GM18520 (cell line): Measurements from ENCODE around the gene CNPY3.

Source experiments
- ATAC-seq: cut with Tn5 transposase; IDR thresholded peaks from one replicate; pipeline ENCODE4 v1.9.1; 2021; ENCODE audit not compliant: unreplicated experiment

The CNPY3 gene

DNA sequence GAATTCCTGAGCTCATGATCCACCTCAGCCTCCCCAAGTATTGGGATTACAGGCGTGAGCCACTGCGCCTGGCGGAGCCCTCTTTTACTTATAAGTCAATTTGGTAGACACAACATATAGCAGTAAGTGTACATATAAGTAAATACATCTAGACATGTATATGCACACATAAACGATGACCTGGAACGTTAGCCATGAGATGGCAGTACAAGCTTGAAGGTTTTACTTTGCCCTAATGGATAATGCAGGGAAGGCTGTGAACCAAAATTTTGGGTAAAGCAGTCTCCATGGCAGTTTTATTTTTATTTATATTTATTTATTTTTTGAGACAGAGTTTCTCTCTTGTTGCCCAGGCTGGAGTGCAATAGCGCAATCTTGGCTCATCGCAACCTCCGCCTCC, 28.8 kb downstream of the CNPY3 start:
- ATAC-seq = no peak

DNA sequence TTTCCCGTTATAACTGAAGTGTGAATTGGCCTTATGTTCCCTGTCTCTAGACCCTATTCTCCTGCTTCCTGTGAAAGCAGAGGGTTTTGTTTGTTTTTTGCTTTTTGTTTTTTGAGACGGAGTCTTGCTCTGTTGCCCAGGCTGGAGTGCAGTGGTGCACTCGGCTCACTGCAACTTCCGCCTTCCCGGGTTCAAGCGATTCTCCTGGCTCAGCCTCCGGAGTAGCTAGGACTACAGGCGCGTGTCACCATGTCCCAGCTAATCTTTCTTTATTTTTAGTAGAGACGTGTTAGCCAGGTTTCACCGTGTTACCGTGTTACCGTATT, 30.6 kb downstream of the CNPY3 start:
- no peak for ATAC-seq

DNA sequence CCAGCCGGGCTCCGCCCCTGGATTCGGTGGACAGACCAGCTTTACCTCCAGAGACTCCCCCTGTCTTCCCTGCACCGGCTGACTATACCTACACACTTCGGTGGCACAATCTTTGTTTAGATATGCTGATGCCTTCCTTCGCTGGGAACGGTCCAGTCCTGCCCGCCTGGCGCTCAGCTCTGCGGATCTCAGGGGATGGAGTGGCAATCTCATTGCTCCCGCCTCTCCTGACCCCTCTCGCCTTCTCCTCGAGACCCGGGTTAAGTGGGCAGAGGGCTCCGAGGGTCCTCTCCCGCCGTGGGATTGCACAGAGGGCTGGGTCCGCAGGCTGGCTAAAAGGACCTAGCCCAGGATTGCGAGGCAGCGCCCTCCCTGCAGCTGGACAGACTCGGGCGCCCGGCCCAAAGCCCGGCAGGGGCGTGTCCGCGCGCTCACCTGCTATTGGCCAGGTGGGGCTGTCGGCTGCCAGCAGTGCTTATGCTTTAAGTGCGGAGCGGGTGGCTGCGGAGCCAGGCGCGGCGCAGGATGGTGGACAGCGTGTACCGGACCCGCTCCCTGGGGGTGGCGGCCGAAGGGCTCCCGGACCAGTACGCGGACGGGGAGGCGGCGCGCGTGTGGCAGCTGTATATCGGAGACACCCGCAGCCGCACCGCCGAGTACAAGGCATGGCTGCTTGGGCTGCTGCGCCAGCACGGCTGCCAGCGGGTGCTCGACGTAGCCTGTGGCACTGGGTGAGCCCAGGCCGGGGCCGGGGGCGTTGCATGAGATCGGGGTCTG, 31.2 kb downstream of the CNPY3 start, which contains the start of gene GNMT:
TSS of gene GNMT (plus strand) at position 512 of the 777 bp plus-strand sequence. CDS start at position 526, 14 bp downstream.
- ATAC-seq = no peak

DNA sequence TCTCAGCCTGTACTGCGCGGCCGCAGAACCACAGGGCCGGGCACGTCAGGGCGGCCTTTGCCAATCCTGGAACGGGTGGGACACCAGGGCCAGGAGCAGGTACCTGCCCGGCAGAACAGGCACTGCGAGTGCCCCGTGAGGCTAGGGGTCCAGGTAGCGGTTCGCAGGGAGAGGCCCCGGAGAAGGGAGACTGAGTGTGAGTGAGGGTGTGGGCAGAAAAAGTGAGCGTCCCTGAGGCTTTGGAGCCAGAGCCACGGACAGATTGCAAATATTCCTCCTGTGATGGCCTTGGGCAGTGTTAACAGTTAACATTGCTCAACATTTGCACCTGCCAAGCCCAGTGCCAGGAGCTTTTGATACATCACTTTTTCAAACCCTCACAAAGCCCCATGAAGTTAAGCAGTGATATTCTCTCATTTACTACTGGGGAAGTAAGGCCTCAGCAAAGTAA, 31.8 kb downstream of the CNPY3 start:
- no peak for ATAC-seq

GRCh38 chr6:42962096-42962495, 32.8 kb downstream of the CNPY3 start:
- no peak for ATAC-seq

GRCh38 chr6:42962502-42963178, 33.4 kb downstream of the CNPY3 start:
- ATAC-seq = no peak

GRCh38 chr6:42963179-42963854, 34.0 kb downstream of the CNPY3 start:
- no peak for ATAC-seq

- ATAC-seq = no peak
Observed at GRCh38 chr6:42963855-42964605, 34.8 kb downstream of the CNPY3 start.

- ATAC-seq = no peak
Observed at GRCh38 chr6:42966571-42966970, 37.3 kb downstream of the CNPY3 start.

- ATAC-seq = no peak
Observed at GRCh38 chr6:42967228-42967627, 37.9 kb downstream of the CNPY3 start.

GRCh38 chr6:42968126-42968701, 38.9 kb downstream of the CNPY3 start:
- no peak for ATAC-seq

DNA sequence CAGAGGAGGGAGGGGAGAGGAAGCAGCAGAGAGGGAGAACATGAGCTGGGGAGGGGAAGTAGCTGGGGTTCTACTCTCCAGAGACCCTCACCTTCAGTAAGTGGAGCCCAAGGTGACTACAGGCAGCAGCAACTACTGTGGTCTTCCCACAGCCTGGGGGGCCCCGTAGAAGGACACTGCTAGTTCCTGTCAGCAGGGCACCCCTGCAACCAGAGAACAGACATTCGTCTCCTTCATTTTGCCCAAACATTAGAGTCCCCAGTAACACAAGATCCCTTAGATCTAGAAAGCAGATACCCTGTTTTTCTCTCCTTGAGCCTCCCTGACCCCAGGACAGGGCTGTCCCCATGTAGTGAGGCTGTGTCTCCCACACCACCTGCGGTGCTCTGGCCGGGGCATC, 39.5 kb downstream of the CNPY3 start:
- no peak for ATAC-seq

DNA sequence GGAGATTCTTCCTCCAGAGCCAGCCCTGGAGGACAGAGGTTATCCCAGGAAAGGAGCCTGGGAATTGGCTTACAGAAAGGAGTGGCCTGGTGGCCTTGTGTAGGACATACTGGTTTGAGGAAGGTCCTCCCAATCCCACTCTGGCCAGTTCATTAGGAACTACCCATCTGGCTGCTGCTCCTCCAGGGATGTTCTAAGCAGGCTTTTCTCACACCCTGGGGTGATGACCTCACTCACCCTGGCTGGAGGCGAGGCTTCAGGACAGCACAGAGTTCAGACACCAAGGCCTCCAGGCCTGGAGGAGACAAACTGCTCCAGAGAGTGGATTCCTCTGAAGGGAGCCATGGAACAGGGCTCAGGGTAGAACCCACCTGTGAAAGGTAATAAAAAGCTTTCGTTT, 40.2 kb downstream of the CNPY3 start:
- ATAC-seq = no peak

DNA sequence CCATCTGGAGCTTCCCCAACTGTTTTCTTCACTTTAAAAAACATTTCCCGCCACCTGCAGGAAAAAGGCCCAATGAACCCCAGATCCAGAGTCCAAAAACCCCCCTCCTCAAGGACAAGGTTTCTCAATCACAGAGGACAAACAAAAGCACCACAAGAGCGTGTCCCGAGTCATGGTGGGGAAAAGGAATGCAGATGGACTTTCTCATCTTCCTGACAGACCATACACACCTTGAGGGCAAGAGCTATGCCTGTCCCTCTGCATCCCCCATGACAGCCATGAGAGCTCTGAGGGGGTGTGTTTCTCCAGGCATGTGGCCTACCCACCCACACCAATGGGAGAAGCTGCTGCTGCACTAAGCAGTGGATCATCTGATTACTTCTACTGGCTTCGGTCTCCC, 40.7 kb downstream of the CNPY3 start:
- ATAC-seq = no peak

DNA sequence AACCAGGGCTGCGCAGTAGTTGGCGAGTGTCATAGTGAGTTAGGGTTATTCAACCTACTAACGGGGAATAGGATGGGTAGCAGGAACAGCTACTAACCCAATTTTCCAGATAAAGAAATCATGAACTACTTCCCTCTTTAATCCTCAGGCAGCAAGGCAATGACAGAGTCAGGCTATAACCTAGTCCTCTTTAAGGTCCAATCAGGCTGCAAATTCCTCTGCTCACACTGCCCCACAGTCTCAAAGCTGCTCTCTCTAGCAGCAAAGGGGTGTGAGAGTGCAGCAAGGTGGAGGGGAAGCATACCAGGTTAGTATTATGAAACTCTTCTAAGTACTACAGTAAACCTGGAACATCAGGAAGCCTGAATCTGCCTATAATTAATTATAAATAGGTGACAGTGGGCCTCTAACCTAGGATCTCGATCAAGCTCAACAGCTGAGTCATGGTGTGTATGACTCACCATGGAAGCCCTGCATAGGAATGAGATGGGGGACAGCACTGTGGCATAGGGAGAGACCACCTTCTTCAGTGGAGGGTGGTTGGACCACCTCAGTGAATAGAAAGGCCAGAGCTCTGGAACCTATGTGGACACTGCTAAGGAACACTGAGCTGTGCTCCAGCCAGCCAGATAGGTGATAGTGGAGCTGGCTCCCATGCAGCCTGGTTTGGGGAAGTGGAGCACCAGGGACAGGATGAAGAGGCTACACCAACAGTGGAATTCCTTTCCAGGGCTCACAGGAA, 41.8 kb downstream of the CNPY3 start:
- no peak for ATAC-seq

DNA sequence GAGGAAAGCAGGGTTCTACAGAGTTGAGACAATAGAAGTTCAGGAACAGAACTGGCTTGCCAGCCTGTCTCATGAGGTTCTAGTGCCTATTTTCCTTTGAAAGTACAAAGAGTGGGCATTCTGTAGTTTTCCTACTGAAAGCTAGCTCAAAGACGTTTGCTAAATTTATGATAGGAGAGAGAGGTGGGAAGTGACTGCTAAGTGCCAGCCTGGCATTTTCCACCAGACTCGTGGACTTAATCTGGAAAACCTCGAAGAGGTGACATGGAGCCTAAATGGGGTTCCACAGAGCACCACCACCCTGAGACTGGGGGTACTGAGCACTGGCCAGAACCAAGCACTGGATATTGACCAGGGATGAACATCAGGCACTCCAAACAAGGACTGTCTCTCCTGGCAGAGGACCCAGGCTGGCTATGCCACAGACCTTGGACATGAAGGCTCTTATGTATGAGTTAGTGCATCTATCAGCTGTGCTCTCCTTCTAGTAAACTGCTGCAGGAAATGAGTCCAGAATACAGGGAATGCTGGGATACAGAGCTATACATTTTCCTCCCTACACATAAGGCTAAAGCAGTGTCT, 42.6 kb downstream of the CNPY3 start:
- no peak for ATAC-seq

DNA sequence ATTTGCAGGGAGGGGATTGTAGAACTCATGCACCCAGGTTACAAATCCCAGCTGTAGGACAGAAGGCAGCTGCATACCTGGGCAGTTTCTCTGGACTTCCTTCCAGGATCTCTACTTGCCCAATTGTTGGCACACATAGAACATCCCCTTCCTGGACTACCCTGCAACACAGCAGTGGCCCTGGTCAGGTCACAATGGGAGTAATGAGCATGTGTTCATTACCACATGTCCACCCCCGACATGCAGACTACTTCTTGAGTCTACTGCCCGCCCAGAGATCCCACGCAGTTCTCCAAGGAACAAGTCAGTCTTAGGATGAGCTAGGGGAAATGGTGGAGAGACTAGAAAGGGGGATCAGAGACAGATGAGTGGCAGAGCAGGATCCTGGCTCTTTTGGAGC, 44.6 kb downstream of the CNPY3 start:
- no peak for ATAC-seq

DNA sequence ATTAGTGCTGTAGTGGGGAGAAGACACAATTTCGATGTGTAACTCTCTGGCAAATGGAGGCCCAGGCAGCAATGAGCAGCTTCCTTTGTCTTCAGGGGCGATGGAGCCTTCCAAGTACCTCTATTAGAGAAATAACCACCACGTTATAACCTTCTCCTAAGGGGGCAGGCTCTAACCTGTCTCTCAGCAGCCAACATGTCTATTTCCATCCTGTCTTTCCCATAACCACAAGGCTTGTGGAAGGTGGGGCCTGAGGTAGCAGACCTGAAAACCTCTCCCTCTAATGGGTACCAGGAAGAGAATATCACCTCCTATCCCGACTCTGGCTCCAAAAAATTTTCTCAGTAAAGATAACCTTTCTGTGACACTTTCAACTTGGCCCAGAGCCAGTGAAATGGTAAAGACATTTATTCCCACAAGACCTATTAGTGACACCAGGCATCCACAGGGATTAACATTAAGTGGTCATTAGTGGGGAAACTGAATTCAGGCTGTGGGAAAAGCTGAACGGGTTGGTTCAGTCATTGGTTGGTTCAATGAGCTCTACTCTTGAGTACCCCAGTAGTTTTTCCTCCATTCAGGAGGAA, 45.7 kb downstream of the CNPY3 start:
- ATAC-seq = no peak

DNA sequence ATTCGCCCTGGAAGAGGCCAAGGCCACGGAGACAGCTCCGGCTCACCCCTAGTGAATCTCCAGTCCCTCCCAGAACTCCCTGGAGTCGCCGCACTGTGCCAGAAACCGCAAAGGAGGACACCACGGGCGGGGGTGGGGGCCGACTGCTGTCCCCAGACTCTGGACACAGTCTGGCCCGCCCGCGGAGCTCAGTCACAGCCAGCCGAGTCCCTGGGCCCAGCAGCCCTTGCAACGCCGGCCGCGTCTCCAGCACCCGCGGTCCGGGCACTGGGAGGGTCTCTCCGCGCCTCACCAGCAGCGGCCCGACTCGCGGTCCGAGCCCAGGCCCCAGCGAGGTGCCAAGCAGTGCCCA, 49.2 kb downstream of the CNPY3 start:
- ATAC-seq = no peak
